WTC11 (cell line): ENCODE results near the gene MRPL46. TPM values are rescaled to one million over a fixed set of nuclear protein-coding genes. Genes with fewer than 3 reads are reported as not detected.

Source experiments
- ATAC-seq: fragments of 200-7000 bp; cut with Tn5 transposase; 2 replicates; pipeline ENCODE4 v1.10.0; 2021; ENCODE audit warnings: mild to moderate bottlenecking, moderate library complexity
- CTCF ChIA-PET: fragments of 300-600 bp; sonication (Branson Sonifier 250); formaldehyde crosslinking; loops from one replicate; lab custom pipeline; 2021; ENCODE audit warnings: antibody characterized with exemption; lab: Charles Lee
- POLR2A ChIA-PET: fragments of 350-600 bp; sonication (Branson Sonifier 250); formaldehyde crosslinking; loops from one replicate; lab custom pipeline; 2021; ENCODE audit warnings: antibody characterized with exemption; lab: Charles Lee
- DNase-seq: peaks from one replicate; pipeline ENCODE4 v3.0.0; 2021; ENCODE audit warnings: low spot score
- H3K27ac Mint-ChIP-seq: 2 replicates; pipeline ENCODE4 v1.8.0; 2021; ENCODE audit warnings: mixed read lengths
- H3K27me3 Mint-ChIP-seq: 2 replicates; pipeline ENCODE4 v1.8.0; 2021; ENCODE audit warnings: low read depth, mild to moderate bottlenecking, moderate library complexity, mixed read lengths
- H3K36me3 Mint-ChIP-seq: 2 replicates; pipeline ENCODE4 v1.8.0; 2021; ENCODE audit warnings: mixed read lengths
- H3K4me1 Mint-ChIP-seq: 2 replicates; pipeline ENCODE4 v1.8.0; 2022; ENCODE audit warnings: mixed read lengths
- H3K4me3 Mint-ChIP-seq: 2 replicates; pipeline ENCODE4 v1.8.0; 2021; ENCODE audit warnings: mild to moderate bottlenecking, moderate library complexity, mixed read lengths
- H3K9me3 Mint-ChIP-seq: 2 replicates; pipeline ENCODE4 v1.8.0; 2021; ENCODE audit warnings: mixed read lengths
- EMX1 ChIP-seq: fragments of 250-450 bp; sonication (Bioruptor Pico); IDR thresholded peaks from 2 replicates; pipeline ENCODE4 v1.8.0; 2021; ENCODE audit warnings: mild to moderate bottlenecking
- ESRRA ChIP-seq: sonication (generic); formaldehyde crosslinking; IDR thresholded peaks from 2 replicates; pipeline ENCODE4 v1.8.1; 2022; ENCODE audit warnings: mild to moderate bottlenecking, missing genetic modification reagents, borderline replicate concordance
- FOXJ3 ChIP-seq: sonication (generic); formaldehyde crosslinking; IDR thresholded peaks from 2 replicates; pipeline ENCODE4 v1.9.0; 2021; ENCODE audit warnings: missing genetic modification reagents, mild to moderate bottlenecking, borderline replicate concordance
- IRF2 ChIP-seq: sonication (generic); formaldehyde crosslinking; IDR thresholded peaks from 2 replicates; pipeline ENCODE4 v1.8.0; 2022; ENCODE audit warnings: low read depth, missing genetic modification reagents, borderline replicate concordance
- JAZF1 ChIP-seq: fragments of 250-450 bp; sonication (Bioruptor Pico); IDR thresholded peaks from 2 replicates; pipeline ENCODE4 v1.9.0; 2021; ENCODE audit warnings: moderate library complexity, mild to moderate bottlenecking, inconsistent platforms
- NFYB ChIP-seq: sonication (generic); formaldehyde crosslinking; conservative IDR thresholded peaks from 2 replicates; pipeline ENCODE4 v1.8.0; 2022; ENCODE audit warnings: low read depth, missing genetic modification reagents
- SMAD4 ChIP-seq: sonication (generic); formaldehyde crosslinking; IDR thresholded peaks from 2 replicates; pipeline ENCODE4 v1.8.0; 2022; ENCODE audit warnings: mild to moderate bottlenecking, missing genetic modification reagents
- SOX15 ChIP-seq: fragments of 250-450 bp; sonication (Bioruptor Pico); IDR thresholded peaks from 2 replicates; pipeline ENCODE4 v1.9.0; 2021; ENCODE audit warnings: mild to moderate bottlenecking
- ZBTB21 ChIP-seq: sonication (generic); formaldehyde crosslinking; IDR thresholded peaks from 2 replicates; pipeline ENCODE4 v1.8.1; 2023; ENCODE audit warnings: mild to moderate bottlenecking, missing genetic modification reagents, borderline replicate concordance
- ZNF396 ChIP-seq: fragments of 250-450 bp; sonication (Bioruptor Pico); IDR thresholded peaks from 2 replicates; pipeline ENCODE4 v1.8.0; 2021; ENCODE audit warnings: mild to moderate bottlenecking, moderate library complexity, borderline replicate concordance
- ZNF416 ChIP-seq: fragments of 250-450 bp; sonication (Bioruptor Pico); IDR thresholded peaks from 2 replicates; pipeline ENCODE4 v1.9.0; 2021; ENCODE audit warnings: mild to moderate bottlenecking, inconsistent platforms
- total RNA-seq: library from RNA; stranded (reverse); gene quantifications from 3 replicates; pipeline ENCODE4 v1.2.3, GENCODE V29; 2021
- TF ChIP-seq, protein P1 (sequence below): sonication (generic); formaldehyde crosslinking; IDR thresholded peaks from 2 replicates; pipeline ENCODE4 v1.8.1; 2022; ENCODE audit warnings: low read depth, mild to moderate bottlenecking, moderate library complexity, missing genetic modification reagents, borderline replicate concordance
- TF ChIP-seq, protein P2 (sequence below): sonication (generic); formaldehyde crosslinking; conservative IDR thresholded peaks from 2 replicates; pipeline ENCODE4 v1.8.1; 2022; ENCODE audit warnings: mild to moderate bottlenecking, missing genetic modification reagents
- TF ChIP-seq, protein P3 (sequence below): sonication (generic); formaldehyde crosslinking; conservative IDR thresholded peaks from 2 replicates; pipeline ENCODE4 v1.8.1; 2023; ENCODE audit warnings: mild to moderate bottlenecking, low read depth, missing genetic modification reagents, moderate library complexity
- TF ChIP-seq, protein P4 (sequence below): sonication (generic); formaldehyde crosslinking; IDR thresholded peaks from 2 replicates; pipeline ENCODE4 v1.8.1; 2022; ENCODE audit warnings: mild to moderate bottlenecking, moderate library complexity, missing genetic modification reagents
- TF ChIP-seq, protein P5 (sequence below): sonication (generic); formaldehyde crosslinking; IDR thresholded peaks from 2 replicates; pipeline ENCODE4 v1.8.1; 2023; ENCODE audit warnings: mild to moderate bottlenecking, missing genetic modification reagents, moderate library complexity
- TF ChIP-seq, protein P6 (sequence below): sonication (generic); formaldehyde crosslinking; IDR thresholded peaks from 2 replicates; pipeline ENCODE4 v1.8.1; 2023; ENCODE audit warnings: mild to moderate bottlenecking, missing genetic modification reagents, moderate library complexity
- TF ChIP-seq, protein P7 (sequence below): sonication (generic); formaldehyde crosslinking; IDR thresholded peaks from 2 replicates; pipeline ENCODE4 v1.8.0; 2022; ENCODE audit warnings: mild to moderate bottlenecking, missing genetic modification reagents
- TF ChIP-seq, protein P8 (sequence below): sonication (generic); formaldehyde crosslinking; IDR thresholded peaks from 2 replicates; pipeline ENCODE4 v1.8.0; 2023; ENCODE audit warnings: missing genetic modification reagents, mild to moderate bottlenecking, borderline replicate concordance

The MRPL46 gene
- total RNA-seq, 1 experiment from 2014 or later: 26.8 TPM

DNA sequence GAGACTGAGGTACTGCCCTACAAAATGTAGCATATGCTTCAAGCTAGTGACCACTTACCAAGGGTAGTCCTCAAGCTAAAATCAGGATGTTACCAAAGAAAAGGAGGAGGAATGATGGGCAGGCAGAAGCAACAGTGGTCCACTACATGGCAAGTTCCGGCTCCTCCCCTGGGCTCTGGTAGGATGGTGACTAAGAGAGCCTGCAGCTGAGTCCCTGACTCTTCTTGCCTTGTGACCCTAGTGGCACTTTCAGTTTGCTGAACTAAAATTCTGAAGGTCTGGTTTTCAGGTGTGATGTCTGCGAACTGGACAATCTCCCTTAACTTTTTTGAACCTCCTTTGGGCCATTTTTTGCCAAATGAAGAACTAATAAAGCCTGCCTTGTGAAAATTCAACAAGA lies 40.9 kb downstream of the MRPL46 start:
- no peaks in the 10 kb centered on the region for H3K9me3 Mint-ChIP-seq
- H3K36me3 Mint-ChIP-seq: no peaks in the 10 kb centered on the region
- H3K4me3 Mint-ChIP-seq: no peak overlapping the region
- no peak for ATAC-seq
- TF ChIP-seq JAZF1 (CRISPR knock-in tag) (no peak), ZNF396 (CRISPR knock-in tag) (no peak), ZNF416 (CRISPR knock-in tag) (no peak), IRF2 (no peak), NFYB (CRISPR knock-in tag) (no peak), FOXJ3 (no peak), ESRRA (CRISPR knock-in tag) (no peak)
- TF ChIP-seq, protein P1, sequence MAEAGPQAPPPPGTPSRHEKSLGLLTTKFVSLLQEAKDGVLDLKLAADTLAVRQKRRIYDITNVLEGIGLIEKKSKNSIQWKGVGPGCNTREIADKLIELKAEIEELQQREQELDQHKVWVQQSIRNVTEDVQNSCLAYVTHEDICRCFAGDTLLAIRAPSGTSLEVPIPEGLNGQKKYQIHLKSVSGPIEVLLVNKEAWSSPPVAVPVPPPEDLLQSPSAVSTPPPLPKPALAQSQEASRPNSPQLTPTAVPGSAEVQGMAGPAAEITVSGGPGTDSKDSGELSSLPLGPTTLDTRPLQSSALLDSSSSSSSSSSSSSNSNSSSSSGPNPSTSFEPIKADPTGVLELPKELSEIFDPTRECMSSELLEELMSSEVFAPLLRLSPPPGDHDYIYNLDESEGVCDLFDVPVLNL: no peak
- TF ChIP-seq, protein P2, sequence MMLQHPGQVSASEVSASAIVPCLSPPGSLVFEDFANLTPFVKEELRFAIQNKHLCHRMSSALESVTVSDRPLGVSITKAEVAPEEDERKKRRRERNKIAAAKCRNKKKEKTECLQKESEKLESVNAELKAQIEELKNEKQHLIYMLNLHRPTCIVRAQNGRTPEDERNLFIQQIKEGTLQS (CRISPR knock-in tag): no peak
- TF ChIP-seq, protein P3, sequence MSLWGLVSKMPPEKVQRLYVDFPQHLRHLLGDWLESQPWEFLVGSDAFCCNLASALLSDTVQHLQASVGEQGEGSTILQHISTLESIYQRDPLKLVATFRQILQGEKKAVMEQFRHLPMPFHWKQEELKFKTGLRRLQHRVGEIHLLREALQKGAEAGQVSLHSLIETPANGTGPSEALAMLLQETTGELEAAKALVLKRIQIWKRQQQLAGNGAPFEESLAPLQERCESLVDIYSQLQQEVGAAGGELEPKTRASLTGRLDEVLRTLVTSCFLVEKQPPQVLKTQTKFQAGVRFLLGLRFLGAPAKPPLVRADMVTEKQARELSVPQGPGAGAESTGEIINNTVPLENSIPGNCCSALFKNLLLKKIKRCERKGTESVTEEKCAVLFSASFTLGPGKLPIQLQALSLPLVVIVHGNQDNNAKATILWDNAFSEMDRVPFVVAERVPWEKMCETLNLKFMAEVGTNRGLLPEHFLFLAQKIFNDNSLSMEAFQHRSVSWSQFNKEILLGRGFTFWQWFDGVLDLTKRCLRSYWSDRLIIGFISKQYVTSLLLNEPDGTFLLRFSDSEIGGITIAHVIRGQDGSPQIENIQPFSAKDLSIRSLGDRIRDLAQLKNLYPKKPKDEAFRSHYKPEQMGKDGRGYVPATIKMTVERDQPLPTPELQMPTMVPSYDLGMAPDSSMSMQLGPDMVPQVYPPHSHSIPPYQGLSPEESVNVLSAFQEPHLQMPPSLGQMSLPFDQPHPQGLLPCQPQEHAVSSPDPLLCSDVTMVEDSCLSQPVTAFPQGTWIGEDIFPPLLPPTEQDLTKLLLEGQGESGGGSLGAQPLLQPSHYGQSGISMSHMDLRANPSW: no peak
- TF ChIP-seq, protein P4, sequence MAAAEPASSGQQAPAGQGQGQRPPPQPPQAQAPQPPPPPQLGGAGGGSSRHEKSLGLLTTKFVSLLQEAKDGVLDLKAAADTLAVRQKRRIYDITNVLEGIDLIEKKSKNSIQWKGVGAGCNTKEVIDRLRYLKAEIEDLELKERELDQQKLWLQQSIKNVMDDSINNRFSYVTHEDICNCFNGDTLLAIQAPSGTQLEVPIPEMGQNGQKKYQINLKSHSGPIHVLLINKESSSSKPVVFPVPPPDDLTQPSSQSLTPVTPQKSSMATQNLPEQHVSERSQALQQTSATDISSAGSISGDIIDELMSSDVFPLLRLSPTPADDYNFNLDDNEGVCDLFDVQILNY (CRISPR knock-in tag): no peak
- POLR2A ChIA-PET: interaction anchor here (0.8 kb wide), 1 partner anchor 29 kb away, joined by 3 read pairs; no protein-coding TSS in a partner anchor
- no peak overlapping the region for H3K27ac Mint-ChIP-seq
- H3K27me3 Mint-ChIP-seq: peaks cover 6% of the 10 kb centered on the region; the same call in 1 of the 2 replicates
- no peak for DNase-seq
- H3K4me1 Mint-ChIP-seq: no peaks in the 10 kb centered on the region
- CTCF ChIA-PET: interaction anchor here (1.1 to 2.9 kb wide), 2 partner anchors 10 to 29 kb away, joined by 3 to 13 read pairs; no protein-coding TSS in a partner anchor

DNA sequence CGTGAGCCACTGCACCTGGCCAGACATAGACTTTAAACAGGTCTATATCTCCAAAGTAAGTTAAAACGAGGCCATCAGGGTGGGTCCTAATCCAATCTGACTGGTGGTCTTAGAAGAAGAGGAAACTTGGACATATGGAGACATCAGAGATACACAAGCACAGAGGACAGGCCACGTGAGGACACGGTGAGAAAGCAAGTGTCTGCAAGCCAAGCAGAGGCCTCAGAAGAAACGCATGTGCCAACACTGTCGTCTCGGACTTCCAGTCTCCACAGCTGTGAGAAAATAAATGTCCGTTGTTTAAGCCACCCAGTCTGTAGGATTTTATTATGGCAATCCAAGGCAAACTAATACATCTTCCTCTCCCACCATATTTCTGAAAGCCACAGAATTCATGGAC lies 43.9 kb downstream of the MRPL46 start:
- Mint-ChIP-seq H3K9me3 (no peaks in the 10 kb centered on the region), H3K4me3 (no peak overlapping the region), H3K4me1 (no peaks in the 10 kb centered on the region), H3K27ac (no peak overlapping the region), H3K36me3 (no peaks in the 10 kb centered on the region), H3K27me3 (peaks cover 9% of the 10 kb centered on the region)
- DNase-seq (no peak), ATAC-seq (no peak)
- CTCF ChIA-PET: no interaction called here
- POLR2A ChIA-PET: no interaction called here
- TF ChIP-seq IRF2 (no peak), ZBTB21 (no peak), EMX1 (CRISPR knock-in tag) (no peak), SOX15 (CRISPR knock-in tag) (no peak), SMAD4 (no peak)
- TF ChIP-seq, protein P5, sequence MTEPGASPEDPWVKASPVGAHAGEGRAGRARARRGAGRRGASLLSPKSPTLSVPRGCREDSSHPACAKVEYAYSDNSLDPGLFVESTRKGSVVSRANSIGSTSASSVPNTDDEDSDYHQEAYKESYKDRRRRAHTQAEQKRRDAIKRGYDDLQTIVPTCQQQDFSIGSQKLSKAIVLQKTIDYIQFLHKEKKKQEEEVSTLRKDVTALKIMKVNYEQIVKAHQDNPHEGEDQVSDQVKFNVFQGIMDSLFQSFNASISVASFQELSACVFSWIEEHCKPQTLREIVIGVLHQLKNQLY: no peak
- TF ChIP-seq, protein P6, sequence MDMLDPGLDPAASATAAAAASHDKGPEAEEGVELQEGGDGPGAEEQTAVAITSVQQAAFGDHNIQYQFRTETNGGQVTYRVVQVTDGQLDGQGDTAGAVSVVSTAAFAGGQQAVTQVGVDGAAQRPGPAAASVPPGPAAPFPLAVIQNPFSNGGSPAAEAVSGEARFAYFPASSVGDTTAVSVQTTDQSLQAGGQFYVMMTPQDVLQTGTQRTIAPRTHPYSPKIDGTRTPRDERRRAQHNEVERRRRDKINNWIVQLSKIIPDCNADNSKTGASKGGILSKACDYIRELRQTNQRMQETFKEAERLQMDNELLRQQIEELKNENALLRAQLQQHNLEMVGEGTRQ (CRISPR knock-in tag): no peak
- TF ChIP-seq, protein P7, sequence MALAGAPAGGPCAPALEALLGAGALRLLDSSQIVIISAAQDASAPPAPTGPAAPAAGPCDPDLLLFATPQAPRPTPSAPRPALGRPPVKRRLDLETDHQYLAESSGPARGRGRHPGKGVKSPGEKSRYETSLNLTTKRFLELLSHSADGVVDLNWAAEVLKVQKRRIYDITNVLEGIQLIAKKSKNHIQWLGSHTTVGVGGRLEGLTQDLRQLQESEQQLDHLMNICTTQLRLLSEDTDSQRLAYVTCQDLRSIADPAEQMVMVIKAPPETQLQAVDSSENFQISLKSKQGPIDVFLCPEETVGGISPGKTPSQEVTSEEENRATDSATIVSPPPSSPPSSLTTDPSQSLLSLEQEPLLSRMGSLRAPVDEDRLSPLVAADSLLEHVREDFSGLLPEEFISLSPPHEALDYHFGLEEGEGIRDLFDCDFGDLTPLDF (CRISPR knock-in tag): no peak
- TF ChIP-seq, protein P8, sequence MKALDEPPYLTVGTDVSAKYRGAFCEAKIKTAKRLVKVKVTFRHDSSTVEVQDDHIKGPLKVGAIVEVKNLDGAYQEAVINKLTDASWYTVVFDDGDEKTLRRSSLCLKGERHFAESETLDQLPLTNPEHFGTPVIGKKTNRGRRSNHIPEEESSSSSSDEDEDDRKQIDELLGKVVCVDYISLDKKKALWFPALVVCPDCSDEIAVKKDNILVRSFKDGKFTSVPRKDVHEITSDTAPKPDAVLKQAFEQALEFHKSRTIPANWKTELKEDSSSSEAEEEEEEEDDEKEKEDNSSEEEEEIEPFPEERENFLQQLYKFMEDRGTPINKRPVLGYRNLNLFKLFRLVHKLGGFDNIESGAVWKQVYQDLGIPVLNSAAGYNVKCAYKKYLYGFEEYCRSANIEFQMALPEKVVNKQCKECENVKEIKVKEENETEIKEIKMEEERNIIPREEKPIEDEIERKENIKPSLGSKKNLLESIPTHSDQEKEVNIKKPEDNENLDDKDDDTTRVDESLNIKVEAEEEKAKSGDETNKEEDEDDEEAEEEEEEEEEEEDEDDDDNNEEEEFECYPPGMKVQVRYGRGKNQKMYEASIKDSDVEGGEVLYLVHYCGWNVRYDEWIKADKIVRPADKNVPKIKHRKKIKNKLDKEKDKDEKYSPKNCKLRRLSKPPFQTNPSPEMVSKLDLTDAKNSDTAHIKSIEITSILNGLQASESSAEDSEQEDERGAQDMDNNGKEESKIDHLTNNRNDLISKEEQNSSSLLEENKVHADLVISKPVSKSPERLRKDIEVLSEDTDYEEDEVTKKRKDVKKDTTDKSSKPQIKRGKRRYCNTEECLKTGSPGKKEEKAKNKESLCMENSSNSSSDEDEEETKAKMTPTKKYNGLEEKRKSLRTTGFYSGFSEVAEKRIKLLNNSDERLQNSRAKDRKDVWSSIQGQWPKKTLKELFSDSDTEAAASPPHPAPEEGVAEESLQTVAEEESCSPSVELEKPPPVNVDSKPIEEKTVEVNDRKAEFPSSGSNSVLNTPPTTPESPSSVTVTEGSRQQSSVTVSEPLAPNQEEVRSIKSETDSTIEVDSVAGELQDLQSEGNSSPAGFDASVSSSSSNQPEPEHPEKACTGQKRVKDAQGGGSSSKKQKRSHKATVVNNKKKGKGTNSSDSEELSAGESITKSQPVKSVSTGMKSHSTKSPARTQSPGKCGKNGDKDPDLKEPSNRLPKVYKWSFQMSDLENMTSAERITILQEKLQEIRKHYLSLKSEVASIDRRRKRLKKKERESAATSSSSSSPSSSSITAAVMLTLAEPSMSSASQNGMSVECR (CRISPR knock-in tag): no peak
